ELF-1 (cell line): ENCODE data around the gene ARID1B.
"Not testable (repeated sequence)": the region's sequence is repeated elsewhere in the genome, so short reads cannot be mapped to it uniquely, and the experiment has no call there.

Experiments used
- DNase-seq: peaks from one replicate; pipeline ENCODE4 v3.0.0-alpha.2; 2016; ENCODE audit warnings: low read depth, low spot score

The ARID1B gene

GRCh38 chr6:156933201-156934068 is 156.3 kb downstream of the ARID1B start:
- peak; percentile 50 for DNase-seq

- DNase-seq: no peak
Observed at GRCh38 chr6:156934069-156934460, 156.9 kb downstream of the ARID1B start.

GRCh38 chr6:156935000-156935399 is 157.8 kb downstream of the ARID1B start:
- no peak for DNase-seq

GRCh38 chr6:156938143-156938542 is 161.0 kb downstream of the ARID1B start:
- no peak for DNase-seq

- no peak for DNase-seq
Observed at GRCh38 chr6:156940221-156940620, 163.0 kb downstream of the ARID1B start.

- peak; percentile 37 for DNase-seq
Observed at GRCh38 chr6:156942266-156942665, 165.1 kb downstream of the ARID1B start.

- no peak for DNase-seq
Observed at GRCh38 chr6:156943166-156943565, 166.0 kb downstream of the ARID1B start.

GRCh38 chr6:156943816-156944215 is 166.6 kb downstream of the ARID1B start:
- DNase-seq: no peak

- DNase-seq: peak; percentile 57
Observed at GRCh38 chr6:156944412-156944811, 167.2 kb downstream of the ARID1B start.

GRCh38 chr6:156945789-156946172 is 168.6 kb downstream of the ARID1B start:
- not testable (repeated sequence) for DNase-seq

GRCh38 chr6:156946370-156946936 is 169.3 kb downstream of the ARID1B start:
- DNase-seq: no peak

GRCh38 chr6:156948277-156948676 is 171.1 kb downstream of the ARID1B start:
- DNase-seq: no peak

- DNase-seq: no peak
Observed at GRCh38 chr6:156948807-156949206, 171.6 kb downstream of the ARID1B start.

- DNase-seq: peak; percentile 47
Observed at GRCh38 chr6:156949376-156949775, 172.2 kb downstream of the ARID1B start.

GRCh38 chr6:156950084-156950483 is 172.9 kb downstream of the ARID1B start:
- no peak for DNase-seq

- no peak for DNase-seq
Observed at GRCh38 chr6:156950531-156950930, 173.4 kb downstream of the ARID1B start.

- DNase-seq: no peak
Observed at GRCh38 chr6:156952401-156952800, 175.2 kb downstream of the ARID1B start.

- DNase-seq: no peak
Observed at GRCh38 chr6:156953127-156953478, 175.9 kb downstream of the ARID1B start.

GRCh38 chr6:156953479-156954146 is 176.4 kb downstream of the ARID1B start:
- DNase-seq: peak; percentile 55

GRCh38 chr6:156954191-156954590 is 177.0 kb downstream of the ARID1B start:
- no peak for DNase-seq

GRCh38 chr6:156954816-156955215 is 177.6 kb downstream of the ARID1B start:
- DNase-seq: no peak

- DNase-seq: no peak
Observed at GRCh38 chr6:156955494-156956183, 178.5 kb downstream of the ARID1B start.
